ENCODE results near the gene TUSC2. TPM values are rescaled to one million over a fixed set of nuclear protein-coding genes. Genes with fewer than 3 reads are reported as not detected.

Gene TUSC2
- polyA plus RNA-seq, 1 donor from 2014 or later = 88.8 TPM

- Histone ChIP-seq H4K20me1 (ENCODE audit: insufficient read depth) (no peaks in the 10 kb centered on the region), H3K27ac (ENCODE audit: low read length) (no peak overlapping the region), H2AFZ (ENCODE audit: low read depth, low read length) (no peak overlapping the region), H3K36me3 (ENCODE audit: insufficient read depth, low read length) (no peaks in the 10 kb centered on the region), H3K27me3 (ENCODE audit: insufficient read depth, low read depth, low read length) (no peaks in the 10 kb centered on the region), H3K9me2 (ENCODE audit: insufficient read depth, low read length) (no peaks in the 10 kb centered on the region), H3K9ac (ENCODE audit: low read length) (no peak overlapping the region), H3K4me2 (ENCODE audit: low read length) (no peak overlapping the region), H3F3A (ENCODE audit: insufficient read depth, low read length, poor library complexity, severe bottlenecking) (no peaks in the 10 kb centered on the region), H3K9me3 (ENCODE audit: low read length) (no peaks in the 10 kb centered on the region), H3K4me3 (ENCODE audit: low read length) (no peak overlapping the region), H3K79me2 (replicated peaks; ENCODE audit: insufficient read depth, low read length) (peaks cover 25% of the 10 kb centered on the region)
- peak; percentile 63 for TF ChIP-seq RAD21 (conservative IDR thresholded peaks at IDR 0.05)
- peak; percentile 76 for TF ChIP-seq CTCF (IDR thresholded peaks at IDR 0.05; ENCODE audit: poor library complexity, severe bottlenecking)
- no peak for TF ChIP-seq EZH2 (IDR thresholded peaks at IDR 0.05; ENCODE audit: borderline replicate concordance, insufficient read depth, low read length, poor library complexity, severe bottlenecking)
- no peak for TF ChIP-seq POLR2AphosphoS5 (IDR thresholded peaks at IDR 0.05)
- TF ChIP-seq SMC3 (conservative IDR thresholded peaks at IDR 0.05; ENCODE audit: poor library complexity) = peak; percentile 73
- peak; percentile 25 for TF ChIP-seq MXI1 (conservative IDR thresholded peaks at IDR 0.05; ENCODE audit: poor library complexity, severe bottlenecking)
These were observed 3.5 kb downstream of the TUSC2 start for GRCh38 chr3:50324351-50325112.

GRCh38 chr3:50323614-50324199, 4.3 kb downstream of the TUSC2 start:
- Histone ChIP-seq H3K9me3 (ENCODE audit: low read length) (no peaks in the 10 kb centered on the region), H4K20me1 (ENCODE audit: insufficient read depth) (no peaks in the 10 kb centered on the region), H3K4me3 (ENCODE audit: low read length) (no peak overlapping the region), H3K27ac (ENCODE audit: low read length) (no peak overlapping the region), H3F3A (ENCODE audit: insufficient read depth, low read length, poor library complexity, severe bottlenecking) (no peaks in the 10 kb centered on the region), H3K79me2 (replicated peaks; ENCODE audit: insufficient read depth, low read length) (peaks cover 32% of the 10 kb centered on the region), H3K27me3 (ENCODE audit: insufficient read depth, low read depth, low read length) (no peaks in the 10 kb centered on the region), H3K36me3 (ENCODE audit: insufficient read depth, low read length) (no peaks in the 10 kb centered on the region), H3K9ac (ENCODE audit: low read length) (no peak overlapping the region), H3K4me2 (ENCODE audit: low read length) (no peak overlapping the region), H2AFZ (ENCODE audit: low read depth, low read length) (no peak overlapping the region), H3K9me2 (ENCODE audit: insufficient read depth, low read length) (no peaks in the 10 kb centered on the region)
- no peak for TF ChIP-seq RAD21 (conservative IDR thresholded peaks at IDR 0.05)
- no peak for TF ChIP-seq SMC3 (conservative IDR thresholded peaks at IDR 0.05; ENCODE audit: poor library complexity)
- no peak for TF ChIP-seq EZH2 (IDR thresholded peaks at IDR 0.05; ENCODE audit: borderline replicate concordance, insufficient read depth, low read length, poor library complexity, severe bottlenecking)
- TF ChIP-seq TAF1 (IDR thresholded peaks at IDR 0.05; ENCODE audit: low read depth) = no peak

- no peaks in the 10 kb centered on the region for H3F3A ChIP-seq (ENCODE audit: insufficient read depth, low read length, poor library complexity, severe bottlenecking)
- H3K9me3 ChIP-seq (ENCODE audit: low read length) = no peaks in the 10 kb centered on the region
- H3K27ac ChIP-seq (ENCODE audit: low read length) = no peak overlapping the region
- H3K79me2 ChIP-seq (replicated peaks; ENCODE audit: insufficient read depth, low read length) = peaks cover 35% of the 10 kb centered on the region
- no peak overlapping the region for H3K4me2 ChIP-seq (ENCODE audit: low read length)
- no peaks in the 10 kb centered on the region for H3K27me3 ChIP-seq (ENCODE audit: insufficient read depth, low read depth, low read length)
- H3K36me3 ChIP-seq (ENCODE audit: insufficient read depth, low read length) = no peaks in the 10 kb centered on the region
- TF ChIP-seq TAF1 (IDR thresholded peaks at IDR 0.05; ENCODE audit: low read depth) (no peak), EZH2 (IDR thresholded peaks at IDR 0.05; ENCODE audit: borderline replicate concordance, insufficient read depth, low read length, poor library complexity, severe bottlenecking) (no peak), EP300 (conservative IDR thresholded peaks at IDR 0.05; ENCODE audit: poor library complexity, severe bottlenecking) (no peak), CTCF (IDR thresholded peaks at IDR 0.05; ENCODE audit: poor library complexity, severe bottlenecking) (no peak), RAD21 (conservative IDR thresholded peaks at IDR 0.05) (no peak), POLR2AphosphoS5 (IDR thresholded peaks at IDR 0.05) (no peak), REST (IDR thresholded peaks at IDR 0.05; ENCODE audit: borderline replicate concordance) (no peak), MXI1 (conservative IDR thresholded peaks at IDR 0.05; ENCODE audit: poor library complexity, severe bottlenecking) (no peak), SMC3 (conservative IDR thresholded peaks at IDR 0.05; ENCODE audit: poor library complexity) (no peak)
- H2AFZ ChIP-seq (ENCODE audit: low read depth, low read length) = no peak overlapping the region
- H4K20me1 ChIP-seq (ENCODE audit: insufficient read depth) = no peaks in the 10 kb centered on the region
- no peak overlapping the region for H3K9ac ChIP-seq (ENCODE audit: low read length)
- H3K9me2 ChIP-seq (ENCODE audit: insufficient read depth, low read length) = no peaks in the 10 kb centered on the region
- H3K4me3 ChIP-seq (ENCODE audit: low read length) = no peak overlapping the region
These were observed 4.9 kb downstream of the TUSC2 start for GRCh38 chr3:50323092-50323600.

Measured in neural cell (in vitro differentiated cells).